Ascending aorta (tissue), 2 donors: ENCODE data around the gene INSC. TPM values are rescaled to one million over a fixed set of nuclear protein-coding genes. Genes with fewer than 3 reads are reported as not detected.

Source experiments
- DNase-seq, 2 donors: peaks; one replicate each; pipeline ENCODE4 v3.0.0-alpha.2; 2019; ENCODE audit warnings: low spot score in 2 of 2
- H3K27ac ChIP-seq, 2 donors: fragments of 200-600 bp; sonication (generic); one replicate each; pipeline ENCODE4 v1.5.1; 2016 to 2017; ENCODE audit warnings: mild to moderate bottlenecking in 1 of 2
- H3K27me3 ChIP-seq: fragments of 200-600 bp; sonication (generic); one replicate; pipeline ENCODE4 v1.5.1; 2017
- H3K36me3 ChIP-seq, 2 donors: fragments of 200-600 bp; sonication (generic); one replicate each; pipeline ENCODE4 v1.5.1; 2016
- H3K4me1 ChIP-seq, 2 donors: fragments of 200-600 bp; sonication (generic); one replicate each; pipeline ENCODE4 v1.5.1; 2016 to 2017; ENCODE audit warnings: mild to moderate bottlenecking in 1 of 2
- H3K4me3 ChIP-seq, 2 donors: fragments of 200-600 bp; sonication (generic); one replicate each; pipeline ENCODE4 v1.5.1; 2016 to 2017; ENCODE audit warnings: mild to moderate bottlenecking in 1 of 2
- H3K9me3 ChIP-seq, 2 donors: fragments of 200-600 bp; sonication (generic); one replicate each; pipeline ENCODE4 v1.5.1; 2016
- intact Hi-C: fragments of 100-400 bp; cut with DNase I; formaldehyde crosslinking; loops from one replicate; pipeline ENCODE4 v1.15.1; 2023
- total RNA-seq: library from RNA; depleted of rRNA; stranded (reverse); fragments of >200 nt; gene quantifications from one replicate; pipeline ENCODE4 v1.1.0, GENCODE V29; 2016
- TF ChIP-seq, protein P1 (sequence below), 3 experiments: fragments of 200-600 bp in 2 of 3; fragments of 450-650 bp in 1 of 3; sonication (generic) in 2 of 3; IDR thresholded peaks; one replicate each; pipeline ENCODE4 v1.5.1; 2016 to 2019; ENCODE audit warnings: antibody characterized with exemption in 3 of 3, mild to moderate bottlenecking in 1 of 3, moderate library complexity in 1 of 3

The INSC gene
- total RNA-seq, 1 donor from 2014 or later = not detected

DNA sequence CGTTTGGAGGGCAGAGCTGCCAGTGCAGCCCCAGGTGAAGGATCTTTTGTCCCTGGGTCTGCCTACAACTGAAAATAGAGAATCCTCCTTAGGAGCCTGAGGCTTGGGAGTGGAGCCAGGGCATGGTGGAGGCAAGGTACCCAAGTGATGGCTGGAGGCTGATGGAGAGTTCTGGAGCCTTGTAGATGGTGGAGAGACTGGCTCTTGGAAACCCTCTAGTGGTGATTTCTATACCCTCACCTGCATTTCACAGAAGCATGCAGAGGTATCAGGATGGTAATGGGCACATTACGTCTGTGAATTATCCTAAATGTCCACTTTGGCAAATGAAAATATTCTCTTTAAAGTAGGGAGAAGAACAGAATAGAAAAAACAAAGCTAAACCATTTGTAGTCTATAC lies 44.4 kb downstream of the INSC start:
- no peaks in the 10 kb centered on the region for H3K4me1 ChIP-seq
- TF ChIP-seq, protein P1, sequence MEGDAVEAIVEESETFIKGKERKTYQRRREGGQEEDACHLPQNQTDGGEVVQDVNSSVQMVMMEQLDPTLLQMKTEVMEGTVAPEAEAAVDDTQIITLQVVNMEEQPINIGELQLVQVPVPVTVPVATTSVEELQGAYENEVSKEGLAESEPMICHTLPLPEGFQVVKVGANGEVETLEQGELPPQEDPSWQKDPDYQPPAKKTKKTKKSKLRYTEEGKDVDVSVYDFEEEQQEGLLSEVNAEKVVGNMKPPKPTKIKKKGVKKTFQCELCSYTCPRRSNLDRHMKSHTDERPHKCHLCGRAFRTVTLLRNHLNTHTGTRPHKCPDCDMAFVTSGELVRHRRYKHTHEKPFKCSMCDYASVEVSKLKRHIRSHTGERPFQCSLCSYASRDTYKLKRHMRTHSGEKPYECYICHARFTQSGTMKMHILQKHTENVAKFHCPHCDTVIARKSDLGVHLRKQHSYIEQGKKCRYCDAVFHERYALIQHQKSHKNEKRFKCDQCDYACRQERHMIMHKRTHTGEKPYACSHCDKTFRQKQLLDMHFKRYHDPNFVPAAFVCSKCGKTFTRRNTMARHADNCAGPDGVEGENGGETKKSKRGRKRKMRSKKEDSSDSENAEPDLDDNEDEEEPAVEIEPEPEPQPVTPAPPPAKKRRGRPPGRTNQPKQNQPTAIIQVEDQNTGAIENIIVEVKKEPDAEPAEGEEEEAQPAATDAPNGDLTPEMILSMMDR (IDR thresholded peaks at IDR 0.05) = no peak
- intact Hi-C loops = no loop called here
- H3K36me3 ChIP-seq = no peaks in the 10 kb centered on the region
- no peaks in the 10 kb centered on the region for H3K27me3 ChIP-seq
- no peak for DNase-seq
- no peaks in the 10 kb centered on the region for H3K9me3 ChIP-seq
- H3K4me3 ChIP-seq = no peak overlapping the region
- H3K27ac ChIP-seq = no peak overlapping the region

- Histone ChIP-seq H3K4me1 (no peaks in the 10 kb centered on the region), H3K9me3 (no peaks in the 10 kb centered on the region), H3K4me3 (no peak overlapping the region), H3K36me3 (no peaks in the 10 kb centered on the region), H3K27me3 (no peaks in the 10 kb centered on the region), H3K27ac (no peak overlapping the region)
- TF ChIP-seq, protein P1 (IDR thresholded peaks at IDR 0.05) = no peak
- intact Hi-C loops = no loop called here
- no peak for DNase-seq
Measured at GRCh38 chr11:15161790-15162189, 47.1 kb downstream of the INSC start.

GRCh38 chr11:15163136-15163535 lies 48.4 kb downstream of the INSC start:
- no peak overlapping the region for H3K27ac ChIP-seq
- no peaks in the 10 kb centered on the region for H3K9me3 ChIP-seq
- TF ChIP-seq, protein P1 (IDR thresholded peaks at IDR 0.05) = no peak
- no peak overlapping the region for H3K4me3 ChIP-seq
- H3K27me3 ChIP-seq = no peaks in the 10 kb centered on the region
- intact Hi-C loops = no loop called here
- no peak for DNase-seq
- no peaks in the 10 kb centered on the region for H3K36me3 ChIP-seq
- no peaks in the 10 kb centered on the region for H3K4me1 ChIP-seq

DNA sequence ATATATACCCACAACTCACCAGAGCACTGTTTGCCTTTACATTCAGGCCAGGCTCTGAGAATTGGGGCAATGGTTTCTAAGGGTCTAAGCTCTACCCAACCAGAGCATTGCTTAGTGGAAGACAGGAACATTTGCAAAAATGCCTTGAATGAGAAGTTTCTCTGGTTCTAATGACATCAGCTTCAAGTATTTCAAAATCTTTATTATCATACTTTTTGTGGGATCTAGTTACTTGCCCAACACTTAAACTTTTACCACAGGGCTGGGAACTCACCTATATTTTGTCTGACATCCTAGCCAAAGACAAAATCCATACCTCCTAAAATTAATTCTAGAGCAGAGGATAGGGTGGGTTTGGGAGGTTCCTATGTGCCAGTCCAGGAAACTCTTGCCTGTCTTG lies 51.5 kb downstream of the INSC start:
- no peaks in the 10 kb centered on the region for H3K4me1 ChIP-seq
- H3K36me3 ChIP-seq = no peaks in the 10 kb centered on the region
- H3K27me3 ChIP-seq = no peaks in the 10 kb centered on the region
- no peak overlapping the region for H3K27ac ChIP-seq
- intact Hi-C loops = no loop called here
- no peak for DNase-seq
- no peaks in the 10 kb centered on the region for H3K9me3 ChIP-seq
- TF ChIP-seq, protein P1 (IDR thresholded peaks at IDR 0.05) = no peak
- no peak overlapping the region for H3K4me3 ChIP-seq

DNA sequence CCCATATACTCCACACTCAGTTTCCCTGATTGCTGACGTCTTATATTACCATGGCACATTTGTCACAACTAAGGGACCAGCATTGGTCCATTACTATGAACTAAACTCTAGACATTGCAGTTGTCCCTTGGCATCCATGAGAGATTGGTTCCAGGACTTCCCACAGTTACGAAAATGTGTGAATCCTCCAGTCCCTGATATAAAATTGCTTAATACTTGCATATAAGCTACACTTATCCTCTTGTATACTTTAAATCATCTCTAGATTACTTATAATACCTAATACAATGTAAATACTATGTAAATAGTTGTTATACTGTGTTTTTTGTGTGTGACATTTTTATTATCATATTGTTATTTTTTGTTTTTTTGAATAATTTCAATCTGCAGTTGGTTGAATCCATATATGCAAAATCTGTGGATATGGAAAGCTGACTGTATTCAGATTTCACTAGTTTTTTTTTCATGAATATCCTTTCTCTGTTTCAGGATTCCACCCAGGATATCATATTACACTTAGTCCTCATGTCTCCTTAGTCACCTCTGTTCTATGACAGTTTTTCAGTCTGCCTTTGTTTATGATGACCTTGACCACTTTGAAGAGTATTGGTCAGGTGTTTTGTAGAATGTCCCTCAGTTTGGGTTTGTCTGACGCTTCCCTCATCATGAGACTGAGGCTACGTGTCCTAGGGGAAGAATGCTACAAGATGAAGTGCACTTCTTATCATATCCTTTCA lies 55.3 kb downstream of the INSC start:
- H3K9me3 ChIP-seq = no peaks in the 10 kb centered on the region

More for the DNA sequence above, 55.3 kb downstream of the INSC start:
- TF ChIP-seq, protein P1 (IDR thresholded peaks at IDR 0.05) = no peak
- intact Hi-C loops = no loop called here
- no peaks in the 10 kb centered on the region for H3K4me1 ChIP-seq
- DNase-seq = no peak
- no peaks in the 10 kb centered on the region for H3K36me3 ChIP-seq
- no peak overlapping the region for H3K4me3 ChIP-seq
- H3K27me3 ChIP-seq = no peaks in the 10 kb centered on the region
- no peak overlapping the region for H3K27ac ChIP-seq
